ENCODE results near the gene EIF2S2. TPM values are rescaled to one million over a fixed set of nuclear protein-coding genes. Genes with fewer than 3 reads are reported as not detected.

EIF2S2 gene
- total and polyA plus RNA-seq, 2 experiments from 2014 or later = 124 to 194 TPM

DNA sequence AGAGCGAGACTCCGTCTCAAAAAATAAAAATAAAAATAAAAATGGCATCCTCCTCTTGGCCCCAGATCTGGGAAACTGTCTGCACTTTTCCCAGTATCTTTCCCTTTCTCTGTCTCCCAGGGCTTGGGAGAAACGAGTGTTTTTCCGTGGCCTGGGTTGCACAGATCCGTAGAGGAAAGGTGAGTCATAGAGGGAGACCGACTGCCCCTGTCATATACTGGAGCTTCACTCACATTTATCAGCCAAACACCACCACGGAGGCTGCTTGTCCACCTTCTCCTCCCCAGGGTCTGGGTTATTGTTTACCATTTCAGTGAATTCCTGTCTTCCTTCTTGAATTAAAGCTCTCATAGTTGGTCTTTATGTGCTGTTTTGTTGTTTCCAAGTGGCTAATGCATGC is 31.9 kb upstream of the EIF2S2 start:
- H3K4me1 Mint-ChIP-seq = no peaks in the 10 kb centered on the region
- no peaks in the 10 kb centered on the region for H3K79me2 ChIP-seq (replicated peaks; ENCODE audit: insufficient read depth)
- H3K36me3 Mint-ChIP-seq (ENCODE audit: low read depth) = no peaks in the 10 kb centered on the region
- no peak overlapping the region for H2AFZ ChIP-seq
- H3K27me3 ChIP-seq (ENCODE audit: insufficient read depth) = no peaks in the 10 kb centered on the region
- H3K4me1 ChIP-seq (ENCODE audit: insufficient read depth) = no peaks in the 10 kb centered on the region
- no peaks in the 10 kb centered on the region for H3K27me3 Mint-ChIP-seq (ENCODE audit: insufficient read depth, low read depth, poor library complexity)
- no peak overlapping the region for H3K4me2 ChIP-seq
- ATAC-seq = no peak
- no peaks in the 10 kb centered on the region for H4K20me1 ChIP-seq (replicated peaks; ENCODE audit: insufficient read depth)
- DNase-seq (ENCODE audit: low spot score) = no peak
- H3K36me3 ChIP-seq (ENCODE audit: insufficient read depth) = no peaks in the 10 kb centered on the region
- TF ChIP-seq, protein P1, sequence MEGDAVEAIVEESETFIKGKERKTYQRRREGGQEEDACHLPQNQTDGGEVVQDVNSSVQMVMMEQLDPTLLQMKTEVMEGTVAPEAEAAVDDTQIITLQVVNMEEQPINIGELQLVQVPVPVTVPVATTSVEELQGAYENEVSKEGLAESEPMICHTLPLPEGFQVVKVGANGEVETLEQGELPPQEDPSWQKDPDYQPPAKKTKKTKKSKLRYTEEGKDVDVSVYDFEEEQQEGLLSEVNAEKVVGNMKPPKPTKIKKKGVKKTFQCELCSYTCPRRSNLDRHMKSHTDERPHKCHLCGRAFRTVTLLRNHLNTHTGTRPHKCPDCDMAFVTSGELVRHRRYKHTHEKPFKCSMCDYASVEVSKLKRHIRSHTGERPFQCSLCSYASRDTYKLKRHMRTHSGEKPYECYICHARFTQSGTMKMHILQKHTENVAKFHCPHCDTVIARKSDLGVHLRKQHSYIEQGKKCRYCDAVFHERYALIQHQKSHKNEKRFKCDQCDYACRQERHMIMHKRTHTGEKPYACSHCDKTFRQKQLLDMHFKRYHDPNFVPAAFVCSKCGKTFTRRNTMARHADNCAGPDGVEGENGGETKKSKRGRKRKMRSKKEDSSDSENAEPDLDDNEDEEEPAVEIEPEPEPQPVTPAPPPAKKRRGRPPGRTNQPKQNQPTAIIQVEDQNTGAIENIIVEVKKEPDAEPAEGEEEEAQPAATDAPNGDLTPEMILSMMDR (conservative IDR thresholded peaks at IDR 0.05; ENCODE audit: low read depth in 2 of 2) = no peak
- TF ChIP-seq NANOG (IDR thresholded peaks at IDR 0.05; ENCODE audit: borderline replicate concordance) = no peak
- no peak for TF ChIP-seq ZNF331 (CRISPR knock-in tag; IDR thresholded peaks at IDR 0.05; ENCODE audit: low read depth)
- TF ChIP-seq ZNF114 (CRISPR knock-in tag; IDR thresholded peaks at IDR 0.05) = no peak
- no peak for TF ChIP-seq EZH2phosphoT487 (IDR thresholded peaks at IDR 0.05; ENCODE audit: unreplicated experiment)
- no peak for TF ChIP-seq STAT1 (IDR thresholded peaks at IDR 0.05; ENCODE audit: unreplicated experiment)
- no peak for TF ChIP-seq REST (IDR thresholded peaks at IDR 0.05; ENCODE audit: unreplicated experiment)
- no peak for TF ChIP-seq CREB1 (CRISPR knock-in tag; IDR thresholded peaks at IDR 0.05; ENCODE audit: low read depth)
- no peak for TF ChIP-seq JUNB (IDR thresholded peaks at IDR 0.05; ENCODE audit: unreplicated experiment)
- TF ChIP-seq, protein P2, sequence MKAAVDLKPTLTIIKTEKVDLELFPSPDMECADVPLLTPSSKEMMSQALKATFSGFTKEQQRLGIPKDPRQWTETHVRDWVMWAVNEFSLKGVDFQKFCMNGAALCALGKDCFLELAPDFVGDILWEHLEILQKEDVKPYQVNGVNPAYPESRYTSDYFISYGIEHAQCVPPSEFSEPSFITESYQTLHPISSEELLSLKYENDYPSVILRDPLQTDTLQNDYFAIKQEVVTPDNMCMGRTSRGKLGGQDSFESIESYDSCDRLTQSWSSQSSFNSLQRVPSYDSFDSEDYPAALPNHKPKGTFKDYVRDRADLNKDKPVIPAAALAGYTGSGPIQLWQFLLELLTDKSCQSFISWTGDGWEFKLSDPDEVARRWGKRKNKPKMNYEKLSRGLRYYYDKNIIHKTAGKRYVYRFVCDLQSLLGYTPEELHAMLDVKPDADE (IDR thresholded peaks at IDR 0.05) = no peak
- no peak for TF ChIP-seq POLR2AphosphoS5 (IDR thresholded peaks at IDR 0.05; ENCODE audit: low read depth)
- TF ChIP-seq EZH2 (IDR thresholded peaks at IDR 0.05; ENCODE audit: low read depth, unreplicated experiment) = no peak
- TF ChIP-seq, protein P3, sequence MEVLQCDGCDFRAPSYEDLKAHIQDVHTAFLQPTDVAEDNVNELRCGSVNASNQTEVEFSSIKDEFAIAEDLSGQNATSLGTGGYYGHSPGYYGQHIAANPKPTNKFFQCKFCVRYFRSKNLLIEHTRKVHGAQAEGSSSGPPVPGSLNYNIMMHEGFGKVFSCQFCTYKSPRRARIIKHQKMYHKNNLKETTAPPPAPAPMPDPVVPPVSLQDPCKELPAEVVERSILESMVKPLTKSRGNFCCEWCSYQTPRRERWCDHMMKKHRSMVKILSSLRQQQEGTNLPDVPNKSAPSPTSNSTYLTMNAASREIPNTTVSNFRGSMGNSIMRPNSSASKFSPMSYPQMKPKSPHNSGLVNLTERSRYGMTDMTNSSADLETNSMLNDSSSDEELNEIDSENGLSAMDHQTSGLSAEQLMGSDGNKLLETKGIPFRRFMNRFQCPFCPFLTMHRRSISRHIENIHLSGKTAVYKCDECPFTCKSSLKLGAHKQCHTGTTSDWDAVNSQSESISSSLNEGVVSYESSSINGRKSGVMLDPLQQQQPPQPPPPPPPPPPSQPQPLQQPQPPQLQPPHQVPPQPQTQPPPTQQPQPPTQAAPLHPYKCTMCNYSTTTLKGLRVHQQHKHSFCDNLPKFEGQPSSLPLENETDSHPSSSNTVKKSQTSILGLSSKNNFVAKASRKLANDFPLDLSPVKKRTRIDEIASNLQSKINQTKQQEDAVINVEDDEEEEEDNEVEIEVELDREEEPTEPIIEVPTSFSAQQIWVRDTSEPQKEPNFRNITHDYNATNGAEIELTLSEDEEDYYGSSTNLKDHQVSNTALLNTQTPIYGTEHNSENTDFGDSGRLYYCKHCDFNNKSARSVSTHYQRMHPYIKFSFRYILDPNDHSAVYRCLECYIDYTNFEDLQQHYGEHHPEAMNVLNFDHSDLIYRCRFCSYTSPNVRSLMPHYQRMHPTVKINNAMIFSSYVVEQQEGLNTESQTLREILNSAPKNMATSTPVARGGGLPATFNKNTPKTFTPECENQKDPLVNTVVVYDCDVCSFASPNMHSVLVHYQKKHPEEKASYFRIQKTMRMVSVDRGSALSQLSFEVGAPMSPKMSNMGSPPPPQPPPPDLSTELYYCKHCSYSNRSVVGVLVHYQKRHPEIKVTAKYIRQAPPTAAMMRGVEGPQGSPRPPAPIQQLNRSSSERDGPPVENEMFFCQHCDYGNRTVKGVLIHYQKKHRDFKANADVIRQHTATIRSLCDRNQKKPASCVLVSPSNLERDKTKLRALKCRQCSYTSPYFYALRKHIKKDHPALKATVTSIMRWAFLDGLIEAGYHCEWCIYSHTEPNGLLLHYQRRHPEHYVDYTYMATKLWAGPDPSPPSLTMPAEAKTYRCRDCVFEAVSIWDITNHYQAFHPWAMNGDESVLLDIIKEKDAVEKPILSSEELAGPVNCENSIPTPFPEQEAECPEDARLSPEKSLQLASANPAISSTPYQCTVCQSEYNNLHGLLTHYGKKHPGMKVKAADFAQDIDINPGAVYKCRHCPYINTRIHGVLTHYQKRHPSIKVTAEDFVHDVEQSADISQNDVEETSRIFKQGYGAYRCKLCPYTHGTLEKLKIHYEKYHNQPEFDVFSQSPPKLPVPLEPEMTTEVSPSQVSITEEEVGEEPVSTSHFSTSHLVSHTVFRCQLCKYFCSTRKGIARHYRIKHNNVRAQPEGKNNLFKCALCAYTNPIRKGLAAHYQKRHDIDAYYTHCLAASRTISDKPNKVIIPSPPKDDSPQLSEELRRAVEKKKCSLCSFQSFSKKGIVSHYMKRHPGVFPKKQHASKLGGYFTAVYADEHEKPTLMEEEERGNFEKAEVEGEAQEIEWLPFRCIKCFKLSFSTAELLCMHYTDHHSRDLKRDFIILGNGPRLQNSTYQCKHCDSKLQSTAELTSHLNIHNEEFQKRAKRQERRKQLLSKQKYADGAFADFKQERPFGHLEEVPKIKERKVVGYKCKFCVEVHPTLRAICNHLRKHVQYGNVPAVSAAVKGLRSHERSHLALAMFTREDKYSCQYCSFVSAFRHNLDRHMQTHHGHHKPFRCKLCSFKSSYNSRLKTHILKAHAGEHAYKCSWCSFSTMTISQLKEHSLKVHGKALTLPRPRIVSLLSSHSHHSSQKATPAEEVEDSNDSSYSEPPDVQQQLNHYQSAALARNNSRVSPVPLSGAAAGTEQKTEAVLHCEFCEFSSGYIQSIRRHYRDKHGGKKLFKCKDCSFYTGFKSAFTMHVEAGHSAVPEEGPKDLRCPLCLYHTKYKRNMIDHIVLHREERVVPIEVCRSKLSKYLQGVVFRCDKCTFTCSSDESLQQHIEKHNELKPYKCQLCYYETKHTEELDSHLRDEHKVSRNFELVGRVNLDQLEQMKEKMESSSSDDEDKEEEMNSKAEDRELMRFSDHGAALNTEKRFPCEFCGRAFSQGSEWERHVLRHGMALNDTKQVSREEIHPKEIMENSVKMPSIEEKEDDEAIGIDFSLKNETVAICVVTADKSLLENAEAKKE (CRISPR knock-in tag; IDR thresholded peaks at IDR 0.05) = no peak
- H3K4me3 Mint-ChIP-seq = no peak overlapping the region
- H3K4me3 ChIP-seq = no peak overlapping the region
- no peak overlapping the region for H3K27ac ChIP-seq (ENCODE audit: low read depth)
- H3F3A ChIP-seq (replicated peaks; ENCODE audit: low read depth) = no peaks in the 10 kb centered on the region
- H3K9me2 ChIP-seq (ENCODE audit: insufficient read depth) = no peaks in the 10 kb centered on the region
- no peak overlapping the region for H3K27ac Mint-ChIP-seq
- no peaks in the 10 kb centered on the region for H3K9me3 Mint-ChIP-seq
